GM12878 (cell line): Measurements from ENCODE around the gene PCP2. TPM values are rescaled to one million over a fixed set of nuclear protein-coding genes. Genes with fewer than 3 reads are reported as not detected.

ENCODE experiments used
- ATAC-seq: fragments of 200-7000 bp; cut with Tn5 transposase; 3 replicates; pipeline ENCODE4 v1.9.1; 2020; ENCODE audit warnings: mild to moderate bottlenecking, moderate library complexity
- BruUV-seq: library from RNA; stranded (reverse); fragments of 400-500 nt; replicated peaks from 2 replicates; lab custom pipeline; 2021; lab: Mats Ljungman, UMichigan
- CTCF ChIA-PET: fragments of 300-600 bp; sonication (Branson Sonifier 250); formaldehyde crosslinking; extraction: SDS; loops from one replicate; lab custom pipeline; 2021; ENCODE audit warnings: inconsistent platforms; lab: Yijun Ruan, JAX
- POLR2A ChIA-PET: fragments of 350-600 bp; formaldehyde crosslinking; extraction: SDS; loops from one replicate; lab custom pipeline; 2021; ENCODE audit warnings: inconsistent platforms; lab: Charles Lee
- RAD21 ChIA-PET: fragments of 300-600 bp; sonication (Branson Sonifier 250); formaldehyde crosslinking; loops from one replicate; lab custom pipeline; 2023; ENCODE audit warnings: antibody characterized with exemption; ENCODE audit not compliant: unreplicated experiment; lab: Charles Lee
- SMC1A ChIA-PET: fragments of 300-600 bp; sonication (Branson Sonifier 250); formaldehyde crosslinking; loops from one replicate; lab custom pipeline; 2023; ENCODE audit not compliant: unreplicated experiment, uncharacterized antibody; lab: Charles Lee
- DNase-seq: peaks from one replicate; pipeline ENCODE4 v3.0.0-alpha.2; 2011; ENCODE audit warnings: low read depth, low spot score
- FAIRE-seq: peaks from 3 replicates; lab custom pipeline; 2011; peaks lifted over from hg19 to GRCh38; lab: Jason Lieb, UNC
- H2AFZ ChIP-seq: 2 replicates; pipeline ENCODE4 v1.6.0; 2011; ENCODE audit warnings: low read depth, low read length, control low read depth; ENCODE audit not compliant: control insufficient read depth
- H3K27ac ChIP-seq: 2 replicates; pipeline ENCODE4 v1.5.1; 2011; ENCODE audit warnings: control low read depth; ENCODE audit not compliant: control insufficient read depth, insufficient read depth
- H3K27me3 ChIP-seq, 2 experiments: replicated peaks in 1 of 2; 2 replicates each; pipeline versions ENCODE4 v1.6.0 to v1.6.1; 2011; ENCODE audit warnings: low read length in 1 of 2; ENCODE audit not compliant: control insufficient read depth in 2 of 2, insufficient read depth in 2 of 2
- H3K36me3 ChIP-seq, 2 experiments: 2 replicates each; pipeline ENCODE4 v1.5.1; 2011; ENCODE audit warnings: low read length in 1 of 2; ENCODE audit not compliant: control insufficient read depth in 2 of 2, insufficient read depth in 2 of 2
- H3K4me1 ChIP-seq: 2 replicates; pipeline ENCODE4 v1.6.1; 2011; ENCODE audit warnings: mild to moderate bottlenecking, low read length, moderate library complexity, mixed read lengths; ENCODE audit not compliant: control insufficient read depth, insufficient read depth
- H3K4me2 ChIP-seq: 2 replicates; pipeline ENCODE4 v1.6.0; 2011; ENCODE audit warnings: control low read depth; ENCODE audit not compliant: control insufficient read depth, insufficient read depth
- H3K4me3 ChIP-seq: fragments of 200-600 bp; sonication (generic); 2 replicates; pipeline ENCODE4 v1.5.1; 2016
- H3K79me2 ChIP-seq: 2 replicates; pipeline ENCODE4 v1.6.0; 2011; ENCODE audit warnings: low read length; ENCODE audit not compliant: control insufficient read depth, insufficient read depth
- H3K9ac ChIP-seq: 2 replicates; pipeline ENCODE4 v1.8.0; 2011; ENCODE audit warnings: low read length, control low read depth, mixed read lengths; ENCODE audit not compliant: control insufficient read depth, insufficient read depth
- H3K9me3 ChIP-seq: replicated peaks from 3 replicates; pipeline ENCODE4 v1.5.1; 2011; ENCODE audit warnings: mild to moderate bottlenecking, low read length; ENCODE audit not compliant: control insufficient read depth, insufficient read depth
- H4K20me1 ChIP-seq: 2 replicates; pipeline ENCODE4 v1.6.0; 2011; ENCODE audit not compliant: control insufficient read depth, insufficient read depth
- BHLHE40 ChIP-seq, 2 experiments: fragments of 450-650 bp in 1 of 2; IDR thresholded peaks; 2 replicates each; pipeline ENCODE4 v1.6.1; 2011 to 2017; ENCODE audit warnings: low read depth in 2 of 2, borderline replicate concordance in 1 of 2, improper control_type of control experiment in 1 of 2, low read length in 1 of 2, mild to moderate bottlenecking in 1 of 2
- BMI1 ChIP-seq: fragments of 450-650 bp; IDR thresholded peaks from 2 replicates; pipeline ENCODE4 v1.6.1; 2016; ENCODE audit warnings: mild to moderate bottlenecking, moderate library complexity, borderline replicate concordance
- CREB1 ChIP-seq: IDR thresholded peaks from 2 replicates; pipeline ENCODE4 v1.6.1; 2012; ENCODE audit warnings: low read depth, mild to moderate bottlenecking, inconsistent platforms
- ETV6 ChIP-seq, 2 experiments: fragments of 450-650 bp in 1 of 2; IDR thresholded peaks in 1 of 2; conservative IDR thresholded peaks in 1 of 2; 2 replicates each; pipeline ENCODE4 v1.6.1; 2014; ENCODE audit warnings: antibody characterized with exemption in 1 of 2, borderline replicate concordance in 1 of 2, low read depth in 1 of 2, mild to moderate bottlenecking in 1 of 2, moderate library complexity in 1 of 2
- FOS ChIP-seq: IDR thresholded peaks from 3 replicates; pipeline ENCODE4 v1.6.1; 2011; ENCODE audit warnings: borderline replicate concordance; ENCODE audit not compliant: insufficient read length; ENCODE audit errors: extremely low read depth
- GATAD2B ChIP-seq: fragments of 450-650 bp; conservative IDR thresholded peaks from 2 replicates; pipeline ENCODE4 v1.6.1; 2017; ENCODE audit warnings: low read depth, mild to moderate bottlenecking, moderate library complexity
- NR2C2 ChIP-seq: IDR thresholded peaks from 2 replicates; pipeline ENCODE4 v1.6.1; 2011; ENCODE audit warnings: borderline replicate concordance, low read depth; ENCODE audit not compliant: control insufficient read depth, insufficient read length
- POLR2A ChIP-seq: IDR thresholded peaks from 2 replicates; pipeline ENCODE4 v1.6.1; 2011; ENCODE audit warnings: low read depth, mild to moderate bottlenecking, low read length
- RAD51 ChIP-seq: fragments of 450-650 bp; IDR thresholded peaks from 2 replicates; pipeline ENCODE4 v1.6.1; 2016; ENCODE audit warnings: moderate library complexity, mild to moderate bottlenecking, inconsistent platforms
- SMARCA5 ChIP-seq: fragments of 450-650 bp; IDR thresholded peaks from 2 replicates; pipeline ENCODE4 v1.6.1; 2017; ENCODE audit warnings: mild to moderate bottlenecking
- SPI1 ChIP-seq: IDR thresholded peaks from 2 replicates; pipeline ENCODE4 v1.6.1; 2011; ENCODE audit warnings: low read depth, mild to moderate bottlenecking, low read length, moderate library complexity, borderline replicate concordance; ENCODE audit not compliant: insufficient read depth
- TCF3 ChIP-seq: IDR thresholded peaks from 2 replicates; pipeline ENCODE4 v1.6.1; 2012; ENCODE audit warnings: low read depth, mild to moderate bottlenecking, low read length, borderline replicate concordance; ENCODE audit not compliant: insufficient read depth
- YBX1 ChIP-seq: fragments of 450-650 bp; IDR thresholded peaks from 2 replicates; pipeline ENCODE4 v1.6.1; 2016; ENCODE audit warnings: antibody characterized with exemption
- WGBS: methylation state at CpG from one replicate; pipeline ENCODE4 v1.1.6; 2016; ENCODE audit warnings: low lambda C conversion rate; ENCODE audit not compliant: insufficient replicate concordance, insufficient coverage; ENCODE audit errors: missing lambda C conversion rate; 5-methylcytosine and 5-hydroxymethylcytosine counted together
- in situ Hi-C: fragments of 300-500 bp; cut with MboI; formaldehyde crosslinking; loops from 9 replicates; pipeline ENCODE4 v1.14.3; 2018; ENCODE audit warnings: mixed read lengths
- intact Hi-C: fragments of 100-400 bp; cut with micrococcal nuclease; formaldehyde crosslinking; loops from one replicate; pipeline ENCODE4 v1.14.2; 2022; ENCODE audit not compliant: unreplicated experiment
- polyA plus RNA-seq, 11 experiments: library from polyadenylated mRNA; depleted of rRNA in 4 of 11; unstranded in 6 of 11; stranded (reverse) in 5 of 11; fragments of >200 nt; fragmentation: Nextera tagmentation in 4 of 11; fragmentation: Illumina TruSeq in 1 of 11; extraction: Ambion mirVana in 4 of 11; extraction: Trizol in 1 of 11; gene quantifications; 1 replicate in 1 of 11; 2 replicates in 10 of 11; pipeline versions ENCODE4 v1.2.1 to v1.2.3, GENCODE V29; 2011 to 2016; ENCODE audit warnings: inconsistent platforms in 2 of 11, missing spikeins in 2 of 11, low read depth in 1 of 11
- total RNA-seq, 4 experiments: library from RNA; depleted of rRNA in 3 of 4; stranded (reverse); fragments of >200 nt in 3 of 4; fragmentation: Illumina TruSeq in 1 of 4; extraction: Trizol in 1 of 4; gene quantifications; 2 replicates each; pipeline versions ENCODE4 v1.2.1 to v1.2.3, GENCODE V29; 2013 to 2021
- TF ChIP-seq, protein P1 (sequence below): fragments of 450-650 bp; formaldehyde crosslinking; IDR thresholded peaks from 2 replicates; pipeline ENCODE4 v1.5.0; 2022; ENCODE audit warnings: mild to moderate bottlenecking, missing genetic modification characterization
- TF ChIP-seq, protein P2 (sequence below): fragments of 450-650 bp; IDR thresholded peaks from 2 replicates; pipeline ENCODE4 v1.6.1; 2018; ENCODE audit warnings: mild to moderate bottlenecking, low read depth, moderate library complexity; ENCODE audit not compliant: partially characterized antibody
- TF ChIP-seq, protein P3 (sequence below): IDR thresholded peaks from 2 replicates; pipeline ENCODE4 v1.6.1; 2011; ENCODE audit warnings: mild to moderate bottlenecking, low read depth, low read length, moderate library complexity; ENCODE audit not compliant: insufficient replicate concordance

The PCP2 gene
- total and polyA plus RNA-seq, 10 of the 15 experiments (the other 5 are each of a cell fraction or from before 2014, with no cell fraction given): 0.10 to 0.62 (median 0.31) TPM; not detected in 5

DNA sequence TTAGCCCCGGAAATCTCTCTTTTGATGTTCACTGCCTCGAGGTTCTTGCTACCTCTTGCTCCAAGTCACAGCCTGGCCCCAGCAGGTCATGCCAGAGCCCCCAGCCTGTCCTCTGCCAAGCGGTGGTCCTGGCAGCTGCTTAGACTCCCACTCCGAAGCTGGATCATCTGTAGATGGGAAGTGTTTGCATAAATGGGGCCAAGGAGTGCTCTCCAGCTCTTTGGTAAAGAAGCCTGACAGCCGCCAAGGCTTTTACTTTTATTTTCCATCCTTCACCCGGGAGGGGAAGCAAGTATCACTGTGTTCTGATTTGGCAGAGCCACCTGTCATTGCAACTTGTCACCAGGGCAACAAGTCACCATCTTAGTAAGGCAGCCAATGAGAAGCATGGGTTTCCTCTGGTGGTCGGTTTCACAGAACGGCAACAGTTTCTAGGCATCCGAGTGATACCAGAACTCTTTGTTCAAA lies 24.7 kb upstream of the PCP2 start:
- ChIA-PET RAD21 (interaction anchor here (0.9 to 1.2 kb wide), 2 partner anchors 90 to 141 kb away, joined by 3 to 5 read pairs; no protein-coding TSS in a partner anchor), CTCF (interaction anchor here (0.6 to 1.6 kb wide), 4 partner anchors 20 to 93 kb away, joined by 3 to 7 read pairs (median 4); partner anchors contain the start of gene TRAPPC5), POLR2A (interaction anchor here (0.7 to 1.3 kb wide), 2 partner anchors 16 to 21 kb away, joined by 3 read pairs; no protein-coding TSS in a partner anchor), SMC1A (interaction anchor here (0.6 to 1.1 kb wide), 4 partner anchors 11 to 141 kb away, joined by 3 to 4 read pairs (median 3); no protein-coding TSS in a partner anchor)
- Histone ChIP-seq H3K4me2 (peak overlapping the region; percentile 70), H4K20me1 (no peaks in the 10 kb centered on the region), H3K4me3 (peak overlapping the region; percentile 76), H3K36me3 (no peaks in the 10 kb centered on the region), H3K4me1 (peaks cover 17% of the 10 kb centered on the region), H3K79me2 (no peaks in the 10 kb centered on the region), H3K9me3 (no peaks in the 10 kb centered on the region), H2AFZ (peak overlapping the region; percentile 94), H3K27me3 (no peaks in the 10 kb centered on the region), H3K27ac (peak overlapping the region; percentile 78), H3K9ac (peak overlapping the region; percentile 74)
- WGBS: under 1% methylated on average over 9 of the region's 9 CpGs
- FAIRE-seq (peak; percentile 99), DNase-seq (peak; percentile 79), ATAC-seq (peak; percentile 100)
- in situ Hi-C loops: no loop called here
- BruUV-seq: no TSS peak
- intact Hi-C loops: no loop called here
- TF ChIP-seq, protein P1, sequence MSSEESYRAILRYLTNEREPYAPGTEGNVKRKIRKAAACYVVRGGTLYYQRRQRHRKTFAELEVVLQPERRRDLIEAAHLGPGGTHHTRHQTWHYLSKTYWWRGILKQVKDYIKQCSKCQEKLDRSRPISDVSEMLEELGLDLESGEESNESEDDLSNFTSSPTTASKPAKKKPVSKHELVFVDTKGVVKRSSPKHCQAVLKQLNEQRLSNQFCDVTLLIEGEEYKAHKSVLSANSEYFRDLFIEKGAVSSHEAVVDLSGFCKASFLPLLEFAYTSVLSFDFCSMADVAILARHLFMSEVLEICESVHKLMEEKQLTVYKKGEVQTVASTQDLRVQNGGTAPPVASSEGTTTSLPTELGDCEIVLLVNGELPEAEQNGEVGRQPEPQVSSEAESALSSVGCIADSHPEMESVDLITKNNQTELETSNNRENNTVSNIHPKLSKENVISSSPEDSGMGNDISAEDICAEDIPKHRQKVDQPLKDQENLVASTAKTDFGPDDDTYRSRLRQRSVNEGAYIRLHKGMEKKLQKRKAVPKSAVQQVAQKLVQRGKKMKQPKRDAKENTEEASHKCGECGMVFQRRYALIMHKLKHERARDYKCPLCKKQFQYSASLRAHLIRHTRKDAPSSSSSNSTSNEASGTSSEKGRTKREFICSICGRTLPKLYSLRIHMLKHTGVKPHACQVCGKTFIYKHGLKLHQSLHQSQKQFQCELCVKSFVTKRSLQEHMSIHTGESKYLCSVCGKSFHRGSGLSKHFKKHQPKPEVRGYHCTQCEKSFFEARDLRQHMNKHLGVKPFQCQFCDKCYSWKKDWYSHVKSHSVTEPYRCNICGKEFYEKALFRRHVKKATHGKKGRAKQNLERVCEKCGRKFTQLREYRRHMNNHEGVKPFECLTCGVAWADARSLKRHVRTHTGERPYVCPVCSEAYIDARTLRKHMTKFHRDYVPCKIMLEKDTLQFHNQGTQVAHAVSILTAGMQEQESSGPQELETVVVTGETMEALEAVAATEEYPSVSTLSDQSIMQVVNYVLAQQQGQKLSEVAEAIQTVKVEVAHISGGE (CRISPR knock-in tag): no peak
- TF ChIP-seq POLR2A (peak; percentile 41; the same call in 1 of the 2 replicates), RAD51 (no peak), NR2C2 (no peak), BMI1 (peak; percentile 82), GATAD2B (no peak), ETV6 (conservative IDR thresholded peaks at IDR 0.05 in 1 of 2, IDR thresholded peaks at IDR 0.05 in 1 of 2; ENCODE audit: borderline replicate concordance in 1 of 2, low read depth in 1 of 2) (no peak), TCF3 (0 out of 2 replicates have a peak, but pooled peaks have one; percentile 70), SPI1 (no peak), BHLHE40 (IDR thresholded peaks at IDR 0.05; ENCODE audit: borderline replicate concordance in 1 of 2, low read depth in 2 of 2, low read length in 1 of 2) (no peak), FOS (peak; percentile 34), YBX1 (no peak), SMARCA5 (no peak), CREB1 (peak; percentile 68)
- TF ChIP-seq, protein P2, sequence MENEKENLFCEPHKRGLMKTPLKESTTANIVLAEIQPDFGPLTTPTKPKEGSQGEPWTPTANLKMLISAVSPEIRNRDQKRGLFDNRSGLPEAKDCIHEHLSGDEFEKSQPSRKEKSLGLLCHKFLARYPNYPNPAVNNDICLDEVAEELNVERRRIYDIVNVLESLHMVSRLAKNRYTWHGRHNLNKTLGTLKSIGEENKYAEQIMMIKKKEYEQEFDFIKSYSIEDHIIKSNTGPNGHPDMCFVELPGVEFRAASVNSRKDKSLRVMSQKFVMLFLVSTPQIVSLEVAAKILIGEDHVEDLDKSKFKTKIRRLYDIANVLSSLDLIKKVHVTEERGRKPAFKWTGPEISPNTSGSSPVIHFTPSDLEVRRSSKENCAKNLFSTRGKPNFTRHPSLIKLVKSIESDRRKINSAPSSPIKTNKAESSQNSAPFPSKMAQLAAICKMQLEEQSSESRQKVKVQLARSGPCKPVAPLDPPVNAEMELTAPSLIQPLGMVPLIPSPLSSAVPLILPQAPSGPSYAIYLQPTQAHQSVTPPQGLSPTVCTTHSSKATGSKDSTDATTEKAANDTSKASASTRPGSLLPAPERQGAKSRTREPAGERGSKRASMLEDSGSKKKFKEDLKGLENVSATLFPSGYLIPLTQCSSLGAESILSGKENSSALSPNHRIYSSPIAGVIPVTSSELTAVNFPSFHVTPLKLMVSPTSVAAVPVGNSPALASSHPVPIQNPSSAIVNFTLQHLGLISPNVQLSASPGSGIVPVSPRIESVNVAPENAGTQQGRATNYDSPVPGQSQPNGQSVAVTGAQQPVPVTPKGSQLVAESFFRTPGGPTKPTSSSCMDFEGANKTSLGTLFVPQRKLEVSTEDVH: no peak
- TF ChIP-seq, protein P3, sequence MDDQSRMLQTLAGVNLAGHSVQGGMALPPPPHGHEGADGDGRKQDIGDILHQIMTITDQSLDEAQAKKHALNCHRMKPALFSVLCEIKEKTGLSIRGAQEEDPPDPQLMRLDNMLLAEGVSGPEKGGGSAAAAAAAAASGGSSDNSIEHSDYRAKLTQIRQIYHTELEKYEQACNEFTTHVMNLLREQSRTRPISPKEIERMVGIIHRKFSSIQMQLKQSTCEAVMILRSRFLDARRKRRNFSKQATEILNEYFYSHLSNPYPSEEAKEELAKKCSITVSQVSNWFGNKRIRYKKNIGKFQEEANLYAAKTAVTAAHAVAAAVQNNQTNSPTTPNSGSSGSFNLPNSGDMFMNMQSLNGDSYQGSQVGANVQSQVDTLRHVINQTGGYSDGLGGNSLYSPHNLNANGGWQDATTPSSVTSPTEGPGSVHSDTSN: peak; percentile 95
